HCT116 (cell line): Measurements from ENCODE around the gene UTS2R. TPM values are rescaled to one million over a fixed set of nuclear protein-coding genes. Genes with fewer than 3 reads are reported as not detected.

ENCODE experiments used
- ATAC-seq: fragments of 200-7000 bp; cut with Tn5 transposase; 2 replicates; pipeline ENCODE4 v1.9.1; 2020; ENCODE audit warnings: mild to moderate bottlenecking, moderate library complexity
- BruUV-seq: library from RNA; stranded (reverse); fragments of 400-500 nt; replicated peaks from 2 replicates; lab custom pipeline; 2021; lab: Mats Ljungman, UMichigan
- CTCF ChIA-PET: fragments of 300-600 bp; sonication (Branson Sonifier 250); formaldehyde crosslinking; loops from one replicate; lab custom pipeline; 2021; ENCODE audit warnings: antibody characterized with exemption; lab: Charles Lee
- POLR2A ChIA-PET: fragments of 300-600, 350-600 bp; sonication (Branson Sonifier 250); formaldehyde crosslinking; loops from one replicate; lab custom pipeline; 2021; ENCODE audit warnings: antibody characterized with exemption; lab: Charles Lee
- RAD21 ChIA-PET, 2 experiments: fragments of 300-600 bp; sonication (Branson Sonifier 250); formaldehyde crosslinking; loops; one replicate each; lab custom pipeline; 2023; ENCODE audit warnings: low total read pairs in 2 of 2; ENCODE audit not compliant: uncharacterized antibody in 2 of 2, unreplicated experiment in 2 of 2, low non-redundant PET in 1 of 2; lab: Charles Lee
- DNase-seq: peaks from one replicate; pipeline ENCODE4 v3.0.0-alpha.2; 2010; ENCODE audit warnings: low read depth, low spot score
- H2AFZ ChIP-seq: fragments of 200-600 bp; shearing (Covaris generic), sonication (generic); 2 replicates; pipeline ENCODE4 v1.6.1; 2017; ENCODE audit warnings: low read depth, mixed run types, mixed read lengths, antibody characterized with exemption, low read length; ENCODE audit not compliant: poor library complexity, severe bottlenecking
- H3K27ac ChIP-seq: 2 replicates; pipeline ENCODE4 v1.5.1; 2012; ENCODE audit warnings: low read depth, low read length
- H3K27me3 ChIP-seq: fragments of 200-600 bp; sonication (generic); 2 replicates; pipeline ENCODE4 v1.6.1; 2016; ENCODE audit warnings: mixed run types, low read length, mixed read lengths; ENCODE audit not compliant: insufficient read depth
- H3K36me3 ChIP-seq, 2 experiments: fragments of 200-500 bp in 1 of 2; fragments of 200-600 bp in 1 of 2; sonication (Bioruptor generic) in 1 of 2; sonication (generic) in 1 of 2; 2 replicates each; pipeline versions ENCODE4 v1.5.1 to v1.6.1; 2014 to 2016; ENCODE audit warnings: low read length in 2 of 2, inconsistent platforms in 1 of 2, mixed read lengths in 1 of 2, mixed run types in 1 of 2; ENCODE audit not compliant: insufficient read depth in 2 of 2, control insufficient read depth in 1 of 2
- H3K4me1 ChIP-seq, 2 experiments: fragments of 200-600 bp in 1 of 2; sonication (generic) in 1 of 2; 2 replicates each; pipeline versions ENCODE4 v1.5.1 to v1.6.1; 2012 to 2017; ENCODE audit warnings: low read length in 2 of 2, inconsistent platforms in 1 of 2, mild to moderate bottlenecking in 1 of 2, mixed read lengths in 1 of 2, mixed run types in 1 of 2, moderate library complexity in 1 of 2; ENCODE audit not compliant: insufficient read depth in 2 of 2, control insufficient read depth in 1 of 2
- H3K4me2 ChIP-seq: fragments of 200-600 bp; sonication (generic); 2 replicates; pipeline ENCODE4 v1.6.1; 2017; ENCODE audit warnings: mixed run types, low read length, mixed read lengths
- H3K4me3 ChIP-seq, 2 experiments: fragments of 200-600 bp in 1 of 2; sonication (generic) in 1 of 2; replicated peaks in 1 of 2; 2 replicates each; pipeline ENCODE4 v1.5.1; 2011 to 2016; ENCODE audit warnings: low read length in 2 of 2, control low read depth in 1 of 2, low read depth in 1 of 2, mild to moderate bottlenecking in 1 of 2, mixed read lengths in 1 of 2, mixed run types in 1 of 2
- H3K79me2 ChIP-seq: fragments of 200-600 bp; sonication (generic); 2 replicates; pipeline ENCODE4 v1.6.1; 2017; ENCODE audit warnings: mild to moderate bottlenecking, mixed run types, low read length, moderate library complexity, mixed read lengths; ENCODE audit not compliant: insufficient read depth
- H3K9ac ChIP-seq: fragments of 200-600 bp; sonication (generic); 2 replicates; pipeline ENCODE4 v1.6.1; 2016; ENCODE audit warnings: low read length, mixed read lengths
- H3K9me2 ChIP-seq: fragments of 200-600 bp; sonication (generic), shearing (Covaris generic); 2 replicates; pipeline ENCODE4 v1.6.1; 2017; ENCODE audit warnings: mixed run types, mild to moderate bottlenecking, moderate library complexity; ENCODE audit not compliant: insufficient read depth
- H3K9me3 ChIP-seq, 2 experiments: fragments of 200-500 bp in 1 of 2; fragments of 200-600 bp in 1 of 2; sonication (Bioruptor generic) in 1 of 2; sonication (generic) in 1 of 2; 2 replicates each; pipeline ENCODE4 v1.6.1; 2014 to 2017; ENCODE audit warnings: low read length in 2 of 2, mixed read lengths in 2 of 2, inconsistent platforms in 1 of 2, low read depth in 1 of 2, mild to moderate bottlenecking in 1 of 2, mixed run types in 1 of 2, moderate library complexity in 1 of 2; ENCODE audit not compliant: control insufficient read depth in 1 of 2, insufficient read depth in 1 of 2
- H4K20me1 ChIP-seq: fragments of 200-600 bp; sonication (generic), shearing (Covaris generic); 2 replicates; pipeline ENCODE4 v1.6.1; 2017; ENCODE audit warnings: mixed run types, mild to moderate bottlenecking, moderate library complexity; ENCODE audit not compliant: insufficient read depth
- CEBPB ChIP-seq: IDR thresholded peaks from 2 replicates; pipeline ENCODE4 v1.6.1; 2012; ENCODE audit warnings: low read depth
- ELF1 ChIP-seq: IDR thresholded peaks from 2 replicates; pipeline ENCODE4 v1.6.1; 2012; ENCODE audit warnings: low read depth, borderline replicate concordance
- EZH2 ChIP-seq: fragments of 200-600 bp; sonication (generic); IDR thresholded peaks from 2 replicates; pipeline ENCODE4 v1.6.1; 2017; ENCODE audit warnings: antibody characterized with exemption, mixed run types
- JUND ChIP-seq: IDR thresholded peaks from 2 replicates; pipeline ENCODE4 v1.6.1; 2012
- POLR2AphosphoS5 ChIP-seq: IDR thresholded peaks from 2 replicates; pipeline ENCODE4 v1.6.1; 2011; ENCODE audit warnings: mild to moderate bottlenecking, low read depth, low read length, moderate library complexity
- SIN3A ChIP-seq: IDR thresholded peaks from 2 replicates; pipeline ENCODE4 v1.6.1; 2012; ENCODE audit warnings: low read depth
- SP1 ChIP-seq: IDR thresholded peaks from 2 replicates; pipeline ENCODE4 v1.6.1; 2012; ENCODE audit warnings: low read depth
- SRF ChIP-seq: IDR thresholded peaks from 2 replicates; pipeline ENCODE4 v1.6.1; 2012; ENCODE audit warnings: low read depth
- YY1 ChIP-seq: IDR thresholded peaks from 2 replicates; pipeline ENCODE4 v1.6.1; 2011; ENCODE audit warnings: low read length, low read depth, moderate library complexity, mild to moderate bottlenecking; ENCODE audit not compliant: insufficient replicate concordance; ENCODE audit errors: extremely low read depth
- ZFX ChIP-seq: fragments of 450-650 bp; IDR thresholded peaks from 2 replicates; pipeline ENCODE4 v1.6.1; 2017
- ZNF274 ChIP-seq: fragments of 200-500 bp; sonication (Bioruptor generic); IDR thresholded peaks from 2 replicates; pipeline ENCODE4 v1.6.1; 2014; ENCODE audit warnings: mild to moderate bottlenecking, low read depth, low read length, inconsistent platforms
- intact Hi-C: fragments of 100-400 bp; cut with micrococcal nuclease; formaldehyde crosslinking; loops from 2 replicates; pipeline ENCODE4 v1.10.0; 2022
- total RNA-seq: library from RNA; stranded (reverse); gene quantifications from one replicate; pipeline ENCODE4 v1.2.1, GENCODE V29; 2021; ENCODE audit not compliant: unreplicated experiment
- TF ChIP-seq, protein P1 (sequence below): IDR thresholded peaks from 2 replicates; pipeline ENCODE4 v1.6.1; 2012
- TF ChIP-seq, protein P2 (sequence below): IDR thresholded peaks from 2 replicates; pipeline ENCODE4 v1.6.1; 2011; ENCODE audit warnings: mild to moderate bottlenecking, low read length, moderate library complexity; ENCODE audit not compliant: insufficient replicate concordance; ENCODE audit errors: extremely low read depth
- TF ChIP-seq, protein P3 (sequence below), 3 experiments: fragments of 200-600 bp in 1 of 3; sonication (generic) in 1 of 3; IDR thresholded peaks in 2 of 3; conservative IDR thresholded peaks in 1 of 3; 2 replicates each; pipeline ENCODE4 v1.5.1; 2012 to 2017; ENCODE audit warnings: low read depth in 2 of 3, low read length in 2 of 3, antibody characterized with exemption in 1 of 3, borderline replicate concordance in 1 of 3, control low read depth in 1 of 3, mild to moderate bottlenecking in 1 of 3, mixed read lengths in 1 of 3, mixed run types in 1 of 3, moderate library complexity in 1 of 3; ENCODE audit not compliant: insufficient read depth in 1 of 3
- TF ChIP-seq, protein P4 (sequence below): IDR thresholded peaks from 2 replicates; pipeline ENCODE4 v1.6.1; 2012; ENCODE audit warnings: low read depth
- TF ChIP-seq, protein P5 (sequence below): IDR thresholded peaks from 2 replicates; pipeline ENCODE4 v1.6.1; 2012

The UTS2R gene
- total RNA-seq, 1 experiment from 2014 or later, result not detected

DNA sequence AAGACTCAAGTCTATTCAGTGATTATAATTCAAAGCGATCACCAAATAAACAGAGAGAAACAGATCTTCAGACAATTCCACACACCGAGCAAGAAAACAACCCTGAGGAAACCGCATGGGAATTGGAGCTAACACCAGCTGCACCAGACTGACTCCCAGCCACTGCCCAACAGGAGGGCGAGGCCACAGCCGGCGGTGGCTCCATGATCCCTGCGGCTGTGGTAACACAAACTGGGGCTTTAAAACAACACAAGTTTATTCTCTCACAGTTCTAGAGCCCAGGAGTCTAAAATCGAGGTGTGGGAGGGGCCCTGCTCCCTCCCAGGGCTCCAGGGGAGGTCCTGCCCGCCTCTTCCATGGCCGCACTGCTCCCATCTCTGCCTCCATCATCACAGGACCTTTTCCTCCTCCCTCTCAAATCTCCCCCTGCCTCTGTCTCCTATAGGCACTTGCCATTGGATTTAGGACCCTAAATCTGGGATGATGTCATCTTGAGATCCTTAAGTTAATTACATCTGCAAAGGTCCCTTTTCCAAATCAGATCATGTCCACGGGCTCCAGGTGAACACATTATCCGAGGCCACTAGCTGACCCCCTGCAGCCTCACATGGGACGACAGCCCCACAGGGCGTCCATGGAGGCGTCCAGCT is 36.8 kb downstream of the UTS2R start:
- no peak overlapping the region for H3K4me3 ChIP-seq
- no peaks in the 10 kb centered on the region for H3K27me3 ChIP-seq
- CTCF ChIA-PET, result no interaction called here
- no peak overlapping the region for H3K4me2 ChIP-seq
- RAD21 ChIA-PET, result no interaction called here
- H3K27ac ChIP-seq, result no peak overlapping the region
- H3K9me2 ChIP-seq, result no peaks in the 10 kb centered on the region
- no peak for ATAC-seq
- intact Hi-C loops, result no loop called here
- H3K36me3 ChIP-seq, result peaks cover 6% of the 10 kb centered on the region in 2 experiments; a peak in 2 of 4 replicates
- H3K4me1 ChIP-seq, result peaks cover 14 to 17% of the 10 kb centered on the region in 2 experiments
- H2AFZ ChIP-seq, result no peak overlapping the region
- H4K20me1 ChIP-seq, result no peaks in the 10 kb centered on the region
- no peaks in the 10 kb centered on the region; the same call in 1 of the 2 replicates for H3K79me2 ChIP-seq
- TF ChIP-seq ZNF274 (no peak), CEBPB (no peak), YY1 (no peak), POLR2AphosphoS5 (no peak), JUND (no peak), ZFX (no peak), SIN3A (no peak), SP1 (no peak), SRF (no peak), ELF1 (no peak), EZH2 (no peak)
- TF ChIP-seq, protein P1, sequence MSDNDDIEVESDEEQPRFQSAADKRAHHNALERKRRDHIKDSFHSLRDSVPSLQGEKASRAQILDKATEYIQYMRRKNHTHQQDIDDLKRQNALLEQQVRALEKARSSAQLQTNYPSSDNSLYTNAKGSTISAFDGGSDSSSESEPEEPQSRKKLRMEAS, result no peak
- TF ChIP-seq, protein P2, sequence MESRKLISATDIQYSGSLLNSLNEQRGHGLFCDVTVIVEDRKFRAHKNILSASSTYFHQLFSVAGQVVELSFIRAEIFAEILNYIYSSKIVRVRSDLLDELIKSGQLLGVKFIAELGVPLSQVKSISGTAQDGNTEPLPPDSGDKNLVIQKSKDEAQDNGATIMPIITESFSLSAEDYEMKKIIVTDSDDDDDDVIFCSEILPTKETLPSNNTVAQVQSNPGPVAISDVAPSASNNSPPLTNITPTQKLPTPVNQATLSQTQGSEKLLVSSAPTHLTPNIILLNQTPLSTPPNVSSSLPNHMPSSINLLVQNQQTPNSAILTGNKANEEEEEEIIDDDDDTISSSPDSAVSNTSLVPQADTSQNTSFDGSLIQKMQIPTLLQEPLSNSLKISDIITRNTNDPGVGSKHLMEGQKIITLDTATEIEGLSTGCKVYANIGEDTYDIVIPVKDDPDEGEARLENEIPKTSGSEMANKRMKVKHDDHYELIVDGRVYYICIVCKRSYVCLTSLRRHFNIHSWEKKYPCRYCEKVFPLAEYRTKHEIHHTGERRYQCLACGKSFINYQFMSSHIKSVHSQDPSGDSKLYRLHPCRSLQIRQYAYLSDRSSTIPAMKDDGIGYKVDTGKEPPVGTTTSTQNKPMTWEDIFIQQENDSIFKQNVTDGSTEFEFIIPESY, result no peak
- TF ChIP-seq, protein P3, sequence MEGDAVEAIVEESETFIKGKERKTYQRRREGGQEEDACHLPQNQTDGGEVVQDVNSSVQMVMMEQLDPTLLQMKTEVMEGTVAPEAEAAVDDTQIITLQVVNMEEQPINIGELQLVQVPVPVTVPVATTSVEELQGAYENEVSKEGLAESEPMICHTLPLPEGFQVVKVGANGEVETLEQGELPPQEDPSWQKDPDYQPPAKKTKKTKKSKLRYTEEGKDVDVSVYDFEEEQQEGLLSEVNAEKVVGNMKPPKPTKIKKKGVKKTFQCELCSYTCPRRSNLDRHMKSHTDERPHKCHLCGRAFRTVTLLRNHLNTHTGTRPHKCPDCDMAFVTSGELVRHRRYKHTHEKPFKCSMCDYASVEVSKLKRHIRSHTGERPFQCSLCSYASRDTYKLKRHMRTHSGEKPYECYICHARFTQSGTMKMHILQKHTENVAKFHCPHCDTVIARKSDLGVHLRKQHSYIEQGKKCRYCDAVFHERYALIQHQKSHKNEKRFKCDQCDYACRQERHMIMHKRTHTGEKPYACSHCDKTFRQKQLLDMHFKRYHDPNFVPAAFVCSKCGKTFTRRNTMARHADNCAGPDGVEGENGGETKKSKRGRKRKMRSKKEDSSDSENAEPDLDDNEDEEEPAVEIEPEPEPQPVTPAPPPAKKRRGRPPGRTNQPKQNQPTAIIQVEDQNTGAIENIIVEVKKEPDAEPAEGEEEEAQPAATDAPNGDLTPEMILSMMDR (IDR thresholded peaks at IDR 0.05 in 2 of 3, conservative IDR thresholded peaks at IDR 0.05 in 1 of 3; ENCODE audit: borderline replicate concordance in 1 of 3, insufficient read depth in 1 of 3, low read depth in 2 of 3, low read length in 2 of 3), result no peak
- TF ChIP-seq, protein P4, sequence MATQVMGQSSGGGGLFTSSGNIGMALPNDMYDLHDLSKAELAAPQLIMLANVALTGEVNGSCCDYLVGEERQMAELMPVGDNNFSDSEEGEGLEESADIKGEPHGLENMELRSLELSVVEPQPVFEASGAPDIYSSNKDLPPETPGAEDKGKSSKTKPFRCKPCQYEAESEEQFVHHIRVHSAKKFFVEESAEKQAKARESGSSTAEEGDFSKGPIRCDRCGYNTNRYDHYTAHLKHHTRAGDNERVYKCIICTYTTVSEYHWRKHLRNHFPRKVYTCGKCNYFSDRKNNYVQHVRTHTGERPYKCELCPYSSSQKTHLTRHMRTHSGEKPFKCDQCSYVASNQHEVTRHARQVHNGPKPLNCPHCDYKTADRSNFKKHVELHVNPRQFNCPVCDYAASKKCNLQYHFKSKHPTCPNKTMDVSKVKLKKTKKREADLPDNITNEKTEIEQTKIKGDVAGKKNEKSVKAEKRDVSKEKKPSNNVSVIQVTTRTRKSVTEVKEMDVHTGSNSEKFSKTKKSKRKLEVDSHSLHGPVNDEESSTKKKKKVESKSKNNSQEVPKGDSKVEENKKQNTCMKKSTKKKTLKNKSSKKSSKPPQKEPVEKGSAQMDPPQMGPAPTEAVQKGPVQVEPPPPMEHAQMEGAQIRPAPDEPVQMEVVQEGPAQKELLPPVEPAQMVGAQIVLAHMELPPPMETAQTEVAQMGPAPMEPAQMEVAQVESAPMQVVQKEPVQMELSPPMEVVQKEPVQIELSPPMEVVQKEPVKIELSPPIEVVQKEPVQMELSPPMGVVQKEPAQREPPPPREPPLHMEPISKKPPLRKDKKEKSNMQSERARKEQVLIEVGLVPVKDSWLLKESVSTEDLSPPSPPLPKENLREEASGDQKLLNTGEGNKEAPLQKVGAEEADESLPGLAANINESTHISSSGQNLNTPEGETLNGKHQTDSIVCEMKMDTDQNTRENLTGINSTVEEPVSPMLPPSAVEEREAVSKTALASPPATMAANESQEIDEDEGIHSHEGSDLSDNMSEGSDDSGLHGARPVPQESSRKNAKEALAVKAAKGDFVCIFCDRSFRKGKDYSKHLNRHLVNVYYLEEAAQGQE, result no peak
- TF ChIP-seq, protein P5, sequence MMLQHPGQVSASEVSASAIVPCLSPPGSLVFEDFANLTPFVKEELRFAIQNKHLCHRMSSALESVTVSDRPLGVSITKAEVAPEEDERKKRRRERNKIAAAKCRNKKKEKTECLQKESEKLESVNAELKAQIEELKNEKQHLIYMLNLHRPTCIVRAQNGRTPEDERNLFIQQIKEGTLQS, result no peak
- no peak for DNase-seq
- no peak overlapping the region for H3K9ac ChIP-seq
- no peaks in the 10 kb centered on the region for H3K9me3 ChIP-seq
- no TSS peak for BruUV-seq
- POLR2A ChIA-PET, result no interaction called here
